ENCODE data around the gene RRM1. TPM values are rescaled to one million over a fixed set of nuclear protein-coding genes. Genes with fewer than 3 reads are reported as not detected.

The RRM1 gene
- total and polyA plus RNA-seq, 2 donors: 28.7 to 72.5 TPM

DNA sequence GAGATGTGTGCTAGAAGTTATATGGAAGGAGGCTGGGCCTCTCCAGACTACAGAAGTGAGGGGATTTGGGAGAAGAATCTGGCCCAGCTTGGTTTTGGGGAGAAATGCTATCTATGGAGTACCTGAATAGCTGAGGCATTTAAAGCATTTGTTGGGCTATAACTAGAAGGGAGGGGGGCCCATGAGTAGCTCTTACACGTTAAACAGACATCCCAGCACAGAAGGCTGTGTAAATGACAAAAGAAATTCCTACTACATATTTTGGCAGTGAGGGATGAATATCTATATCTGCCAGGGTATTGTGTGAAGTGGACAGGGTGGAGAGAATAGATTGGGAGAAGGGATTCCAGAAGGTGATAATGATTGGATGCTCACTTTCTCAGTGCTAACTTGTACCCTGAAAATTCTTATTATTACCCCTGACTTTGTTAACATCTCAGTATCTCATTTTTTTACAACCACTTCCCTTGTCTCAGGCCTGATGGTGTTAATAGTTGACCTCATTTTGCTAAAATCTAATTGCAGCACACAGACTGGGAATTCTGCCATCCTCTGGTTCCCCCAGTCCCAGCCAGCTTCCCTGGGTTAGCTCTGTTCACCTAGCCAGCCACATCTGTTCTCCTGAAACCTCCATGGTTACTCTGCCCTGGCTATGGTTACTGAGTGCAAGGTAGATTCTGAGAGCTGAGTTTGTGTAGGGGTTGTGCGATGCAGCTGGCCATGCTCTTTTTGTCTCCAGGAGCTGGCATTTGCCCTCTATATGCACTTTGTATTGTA, 28.8 kb upstream of the RRM1 start:
- Histone ChIP-seq H3K36me3 (ENCODE audit: insufficient read depth) (no peaks in the 10 kb centered on the region), H3K4me1 (ENCODE audit: insufficient read depth) (no peaks in the 10 kb centered on the region), H3K4me3 (ENCODE audit: low read depth, low read length) (no peak overlapping the region), H3K27ac (ENCODE audit: low read depth) (no peak overlapping the region)
- 62% methylated on average over 2 of the region's 2 CpGs for WGBS
- DNase-seq (ENCODE audit: extremely low spot score): no peak

- DNase-seq (ENCODE audit: extremely low spot score): no peak
- WGBS: 75% methylated on average over 5 of the region's 5 CpGs
- Histone ChIP-seq H3K27ac (ENCODE audit: low read depth) (no peak overlapping the region), H3K4me3 (ENCODE audit: low read depth, low read length) (no peak overlapping the region), H3K36me3 (ENCODE audit: insufficient read depth) (no peaks in the 10 kb centered on the region), H3K4me1 (ENCODE audit: insufficient read depth) (no peaks in the 10 kb centered on the region)
Observed at GRCh38 chr11:4066910-4067309, 27.7 kb upstream of the RRM1 start.

DNA sequence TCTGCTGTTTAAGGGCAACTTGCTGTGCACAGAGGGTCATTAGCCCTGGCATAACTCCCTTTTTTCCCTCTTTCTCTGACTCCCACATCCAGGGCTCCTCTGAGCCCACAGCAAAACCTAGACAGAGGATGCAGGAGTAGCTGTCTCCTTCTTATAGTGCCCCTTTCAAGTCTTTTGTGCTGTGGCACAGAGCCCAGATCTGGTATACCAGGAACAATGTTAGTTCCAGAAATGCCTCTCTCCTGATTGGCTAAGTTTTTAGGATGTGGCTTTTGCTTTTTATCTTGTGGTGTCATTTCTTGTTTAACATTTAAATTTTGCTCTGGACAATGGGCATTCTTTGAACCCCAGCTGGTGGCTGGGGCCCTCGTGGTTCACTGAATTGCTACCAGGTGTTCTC, 25.6 kb upstream of the RRM1 start:
- 69% methylated on average over 1 of the region's 1 CpG for WGBS
- no peak overlapping the region for H3K4me3 ChIP-seq (ENCODE audit: low read depth, low read length)
- DNase-seq (ENCODE audit: extremely low spot score): no peak
- no peak overlapping the region for H3K27ac ChIP-seq (ENCODE audit: low read depth)
- H3K4me1 ChIP-seq (ENCODE audit: insufficient read depth): no peaks in the 10 kb centered on the region
- no peaks in the 10 kb centered on the region for H3K36me3 ChIP-seq (ENCODE audit: insufficient read depth)

- H3K4me1 ChIP-seq (ENCODE audit: insufficient read depth): no peaks in the 10 kb centered on the region
- peaks cover 1% of the 10 kb centered on the region for H3K36me3 ChIP-seq (ENCODE audit: insufficient read depth)
- DNase-seq (ENCODE audit: extremely low spot score): no peak
- no peak overlapping the region for H3K27ac ChIP-seq (ENCODE audit: low read depth)
- H3K4me3 ChIP-seq (ENCODE audit: low read depth, low read length): no peak overlapping the region
Observed at GRCh38 chr11:4071325-4071724, 23.3 kb upstream of the RRM1 start.

GRCh38 chr11:4071914-4072313, 22.7 kb upstream of the RRM1 start:
- no peak for DNase-seq (ENCODE audit: extremely low spot score)
- no peaks in the 10 kb centered on the region for H3K4me1 ChIP-seq (ENCODE audit: insufficient read depth)
- peaks cover 1% of the 10 kb centered on the region for H3K36me3 ChIP-seq (ENCODE audit: insufficient read depth)
- H3K4me3 ChIP-seq (ENCODE audit: low read depth, low read length): no peak overlapping the region
- H3K27ac ChIP-seq (ENCODE audit: low read depth): no peak overlapping the region

GRCh38 chr11:4072668-4073285, 21.8 kb upstream of the RRM1 start:
- WGBS: 14% methylated on average over 4 of the region's 4 CpGs
- DNase-seq (ENCODE audit: extremely low spot score): peak; percentile 68
- H3K4me1 ChIP-seq (ENCODE audit: insufficient read depth): no peaks in the 10 kb centered on the region

GRCh38 chr11:4074266-4074665, 20.3 kb upstream of the RRM1 start:
- Histone ChIP-seq H3K27ac (ENCODE audit: low read depth) (no peak overlapping the region), H3K4me1 (ENCODE audit: insufficient read depth) (no peaks in the 10 kb centered on the region), H3K36me3 (ENCODE audit: insufficient read depth) (peaks cover 1% of the 10 kb centered on the region), H3K4me3 (ENCODE audit: low read depth, low read length) (no peak overlapping the region)
- no peak for DNase-seq (ENCODE audit: extremely low spot score)
- WGBS: 86% methylated on average over 7 of the region's 7 CpGs

More at GRCh38 chr11:4072668-4073285, 21.8 kb upstream of the RRM1 start:
- Histone ChIP-seq H3K27ac (ENCODE audit: low read depth) (no peak overlapping the region), H3K36me3 (ENCODE audit: insufficient read depth) (peaks cover 1% of the 10 kb centered on the region), H3K4me3 (ENCODE audit: low read depth, low read length) (no peak overlapping the region)

- no peak overlapping the region for H3K27ac ChIP-seq (ENCODE audit: low read depth)
- no peak overlapping the region for H3K4me3 ChIP-seq (ENCODE audit: low read depth, low read length)
- 74% methylated on average over 1 of the region's 1 CpG for WGBS
- peaks cover 1% of the 10 kb centered on the region for H3K36me3 ChIP-seq (ENCODE audit: insufficient read depth)
- no peaks in the 10 kb centered on the region for H3K4me1 ChIP-seq (ENCODE audit: insufficient read depth)
- no peak for DNase-seq (ENCODE audit: extremely low spot score)
Observed at GRCh38 chr11:4076774-4077173, 17.8 kb upstream of the RRM1 start.

- Histone ChIP-seq H3K27ac (ENCODE audit: low read depth) (no peak overlapping the region), H3K4me3 (ENCODE audit: low read depth, low read length) (no peak overlapping the region), H3K36me3 (ENCODE audit: insufficient read depth) (peaks cover 9% of the 10 kb centered on the region), H3K4me1 (ENCODE audit: insufficient read depth) (no peaks in the 10 kb centered on the region)
- 82% methylated on average over 9 of the region's 9 CpGs for WGBS
- DNase-seq (ENCODE audit: extremely low spot score): no peak
Observed at GRCh38 chr11:4083198-4083597, 11.4 kb upstream of the RRM1 start.

GRCh38 chr11:4084406-4085125, 10.0 kb upstream of the RRM1 start:
- DNase-seq (ENCODE audit: extremely low spot score): no peak
- Histone ChIP-seq H3K36me3 (ENCODE audit: insufficient read depth) (peaks cover 9% of the 10 kb centered on the region), H3K4me3 (ENCODE audit: low read depth, low read length) (no peak overlapping the region), H3K4me1 (ENCODE audit: insufficient read depth) (no peaks in the 10 kb centered on the region), H3K27ac (ENCODE audit: low read depth) (no peak overlapping the region)
- 79% methylated on average over 12 of the region's 12 CpGs for WGBS

DNA sequence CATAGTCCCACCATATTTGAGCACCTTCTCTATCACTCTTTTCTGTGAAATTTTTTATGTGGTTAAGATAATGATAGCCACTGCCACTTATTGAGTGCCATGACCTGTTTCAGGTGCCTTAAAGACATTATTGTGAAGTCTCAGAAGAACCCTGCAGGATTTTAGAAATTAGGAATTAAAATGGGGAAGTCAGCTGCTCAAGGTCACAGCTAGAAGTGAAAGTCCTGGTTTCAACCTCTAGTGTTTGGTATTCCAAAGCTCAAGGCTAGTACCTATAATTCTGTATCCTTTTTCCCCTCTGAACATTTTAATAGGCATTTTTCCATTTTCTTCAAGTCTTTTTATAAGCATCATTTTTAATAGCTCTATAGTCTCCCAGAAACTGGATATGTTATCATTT, 9.0 kb upstream of the RRM1 start:
- H3K4me1 ChIP-seq (ENCODE audit: insufficient read depth): no peaks in the 10 kb centered on the region
- no peak overlapping the region for H3K27ac ChIP-seq (ENCODE audit: low read depth)
- peaks cover 9% of the 10 kb centered on the region for H3K36me3 ChIP-seq (ENCODE audit: insufficient read depth)
- H3K4me3 ChIP-seq (ENCODE audit: low read depth, low read length): no peak overlapping the region
- DNase-seq (ENCODE audit: extremely low spot score): no peak

DNA sequence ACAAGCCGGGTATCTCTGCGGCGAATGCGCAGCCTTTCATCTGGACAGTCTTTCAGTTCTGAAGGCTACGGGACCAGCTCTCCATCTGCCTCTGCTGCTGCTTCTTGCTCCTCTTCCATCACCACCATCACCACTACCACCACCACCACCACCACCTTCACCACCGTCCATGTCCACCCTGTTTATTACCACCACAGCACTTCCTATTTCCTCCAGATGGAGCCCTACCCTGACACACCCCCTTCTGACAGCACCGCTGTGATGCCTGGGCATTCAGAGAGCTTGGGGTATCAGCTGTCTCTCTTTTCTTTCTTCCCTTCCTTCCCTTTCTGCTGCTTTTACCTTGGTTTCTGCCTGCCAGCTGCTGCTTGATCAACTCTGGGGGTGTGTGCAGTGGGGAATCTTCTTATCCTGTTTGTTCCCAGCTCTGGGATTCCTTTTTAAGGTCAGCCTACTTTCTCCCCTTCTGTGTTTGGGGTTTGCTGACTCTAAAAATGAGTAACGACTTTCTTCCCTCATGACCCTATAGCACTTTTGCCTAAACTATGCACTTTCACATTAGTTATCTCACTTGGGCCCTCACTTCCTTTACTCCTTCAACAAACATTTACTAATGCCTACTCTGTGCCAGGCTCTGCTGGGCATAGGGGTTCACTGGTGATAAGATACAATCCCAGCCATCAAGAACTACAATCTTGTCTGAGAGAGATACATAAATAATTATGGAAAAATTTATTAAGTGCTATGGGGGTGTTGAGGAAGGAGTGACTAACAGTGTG, 7.8 kb upstream of the RRM1 start:
- no peak for DNase-seq (ENCODE audit: extremely low spot score)
- H3K4me1 ChIP-seq (ENCODE audit: insufficient read depth): no peaks in the 10 kb centered on the region
- H3K36me3 ChIP-seq (ENCODE audit: insufficient read depth): peaks cover 9% of the 10 kb centered on the region
- no peak overlapping the region for H3K4me3 ChIP-seq (ENCODE audit: low read depth, low read length)
- H3K27ac ChIP-seq (ENCODE audit: low read depth): no peak overlapping the region
- 89% methylated on average over 8 of the region's 8 CpGs for WGBS

- no peak overlapping the region for H3K27ac ChIP-seq (ENCODE audit: low read depth)
- 92% methylated on average over 5 of the region's 5 CpGs for WGBS
- DNase-seq (ENCODE audit: extremely low spot score): no peak
- H3K36me3 ChIP-seq (ENCODE audit: insufficient read depth): peaks cover 9% of the 10 kb centered on the region
- no peak overlapping the region for H3K4me3 ChIP-seq (ENCODE audit: low read depth, low read length)
- no peaks in the 10 kb centered on the region for H3K4me1 ChIP-seq (ENCODE audit: insufficient read depth)
Observed at GRCh38 chr11:4087551-4087950, 7.0 kb upstream of the RRM1 start.
